ENCODE results near the gene TM2D3.

DNA sequence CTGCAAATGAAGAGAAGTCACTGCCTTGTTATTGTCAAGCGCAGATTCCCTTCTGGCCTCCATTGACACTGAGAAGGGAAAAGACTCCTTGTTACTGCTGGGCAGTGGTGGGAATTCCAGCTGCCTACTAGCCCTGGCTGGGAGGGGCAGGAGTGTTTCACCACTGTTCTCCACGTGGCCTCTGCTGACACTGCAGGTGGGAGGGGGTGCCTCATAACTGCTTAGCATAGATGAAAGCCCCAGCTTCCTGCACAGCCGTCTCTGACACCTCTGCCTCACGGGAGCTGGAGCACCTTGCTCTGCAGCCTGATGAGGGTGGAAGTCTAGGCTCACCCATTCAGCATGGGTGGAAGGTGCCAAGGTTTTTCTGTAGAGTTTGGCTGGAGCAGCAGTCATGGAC, 52.1 kb downstream of the TM2D3 start:
- TF ChIP-seq, protein P1, sequence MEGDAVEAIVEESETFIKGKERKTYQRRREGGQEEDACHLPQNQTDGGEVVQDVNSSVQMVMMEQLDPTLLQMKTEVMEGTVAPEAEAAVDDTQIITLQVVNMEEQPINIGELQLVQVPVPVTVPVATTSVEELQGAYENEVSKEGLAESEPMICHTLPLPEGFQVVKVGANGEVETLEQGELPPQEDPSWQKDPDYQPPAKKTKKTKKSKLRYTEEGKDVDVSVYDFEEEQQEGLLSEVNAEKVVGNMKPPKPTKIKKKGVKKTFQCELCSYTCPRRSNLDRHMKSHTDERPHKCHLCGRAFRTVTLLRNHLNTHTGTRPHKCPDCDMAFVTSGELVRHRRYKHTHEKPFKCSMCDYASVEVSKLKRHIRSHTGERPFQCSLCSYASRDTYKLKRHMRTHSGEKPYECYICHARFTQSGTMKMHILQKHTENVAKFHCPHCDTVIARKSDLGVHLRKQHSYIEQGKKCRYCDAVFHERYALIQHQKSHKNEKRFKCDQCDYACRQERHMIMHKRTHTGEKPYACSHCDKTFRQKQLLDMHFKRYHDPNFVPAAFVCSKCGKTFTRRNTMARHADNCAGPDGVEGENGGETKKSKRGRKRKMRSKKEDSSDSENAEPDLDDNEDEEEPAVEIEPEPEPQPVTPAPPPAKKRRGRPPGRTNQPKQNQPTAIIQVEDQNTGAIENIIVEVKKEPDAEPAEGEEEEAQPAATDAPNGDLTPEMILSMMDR (IDR thresholded peaks at IDR 0.05), result no peak
- no peak for TF ChIP-seq POLR2AphosphoS5 (IDR thresholded peaks at IDR 0.05)

All from prostate gland (tissue), 2 donors.